GM12865 (cell line): ENCODE results near the gene BCKDHB.

ENCODE experiments used
- DNase-seq: peaks from one replicate; pipeline ENCODE4 v3.0.0; 2010; ENCODE audit warnings: low read depth
- H3K4me3 ChIP-seq: 2 replicates; pipeline ENCODE4 v1.5.1; 2011; ENCODE audit warnings: mild to moderate bottlenecking, low read depth, low read length, control low read depth
- TF ChIP-seq, protein P1 (sequence below): IDR thresholded peaks from 2 replicates; pipeline ENCODE4 v1.5.1; 2011; ENCODE audit warnings: low read length, control low read depth, low read depth, inconsistent platforms; ENCODE audit not compliant: insufficient read depth; ENCODE audit errors: missing control alignments

BCKDHB gene

DNA sequence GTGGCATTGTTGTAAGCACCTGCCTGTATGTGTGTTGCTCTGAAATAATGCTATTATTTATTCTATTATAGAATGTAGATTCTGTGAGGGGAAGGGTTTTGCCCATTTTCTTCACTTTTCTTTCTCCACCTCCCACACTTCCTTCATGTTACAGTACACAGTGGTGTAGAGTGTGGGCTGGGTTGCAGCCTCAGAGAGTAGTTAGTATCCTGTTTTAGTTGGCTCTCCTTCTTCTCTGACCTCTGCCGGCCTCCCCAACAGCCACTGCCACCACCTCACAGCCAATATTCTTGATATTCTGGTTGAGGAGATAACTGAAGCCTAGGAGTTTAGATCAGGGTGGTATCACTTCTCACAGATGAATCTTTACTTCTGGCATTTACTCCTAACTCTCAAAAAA, 143.4 kb downstream of the BCKDHB start:
- H3K4me3 ChIP-seq, result no peak overlapping the region
- TF ChIP-seq, protein P1, sequence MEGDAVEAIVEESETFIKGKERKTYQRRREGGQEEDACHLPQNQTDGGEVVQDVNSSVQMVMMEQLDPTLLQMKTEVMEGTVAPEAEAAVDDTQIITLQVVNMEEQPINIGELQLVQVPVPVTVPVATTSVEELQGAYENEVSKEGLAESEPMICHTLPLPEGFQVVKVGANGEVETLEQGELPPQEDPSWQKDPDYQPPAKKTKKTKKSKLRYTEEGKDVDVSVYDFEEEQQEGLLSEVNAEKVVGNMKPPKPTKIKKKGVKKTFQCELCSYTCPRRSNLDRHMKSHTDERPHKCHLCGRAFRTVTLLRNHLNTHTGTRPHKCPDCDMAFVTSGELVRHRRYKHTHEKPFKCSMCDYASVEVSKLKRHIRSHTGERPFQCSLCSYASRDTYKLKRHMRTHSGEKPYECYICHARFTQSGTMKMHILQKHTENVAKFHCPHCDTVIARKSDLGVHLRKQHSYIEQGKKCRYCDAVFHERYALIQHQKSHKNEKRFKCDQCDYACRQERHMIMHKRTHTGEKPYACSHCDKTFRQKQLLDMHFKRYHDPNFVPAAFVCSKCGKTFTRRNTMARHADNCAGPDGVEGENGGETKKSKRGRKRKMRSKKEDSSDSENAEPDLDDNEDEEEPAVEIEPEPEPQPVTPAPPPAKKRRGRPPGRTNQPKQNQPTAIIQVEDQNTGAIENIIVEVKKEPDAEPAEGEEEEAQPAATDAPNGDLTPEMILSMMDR, result no peak
- DNase-seq, result no peak

DNA sequence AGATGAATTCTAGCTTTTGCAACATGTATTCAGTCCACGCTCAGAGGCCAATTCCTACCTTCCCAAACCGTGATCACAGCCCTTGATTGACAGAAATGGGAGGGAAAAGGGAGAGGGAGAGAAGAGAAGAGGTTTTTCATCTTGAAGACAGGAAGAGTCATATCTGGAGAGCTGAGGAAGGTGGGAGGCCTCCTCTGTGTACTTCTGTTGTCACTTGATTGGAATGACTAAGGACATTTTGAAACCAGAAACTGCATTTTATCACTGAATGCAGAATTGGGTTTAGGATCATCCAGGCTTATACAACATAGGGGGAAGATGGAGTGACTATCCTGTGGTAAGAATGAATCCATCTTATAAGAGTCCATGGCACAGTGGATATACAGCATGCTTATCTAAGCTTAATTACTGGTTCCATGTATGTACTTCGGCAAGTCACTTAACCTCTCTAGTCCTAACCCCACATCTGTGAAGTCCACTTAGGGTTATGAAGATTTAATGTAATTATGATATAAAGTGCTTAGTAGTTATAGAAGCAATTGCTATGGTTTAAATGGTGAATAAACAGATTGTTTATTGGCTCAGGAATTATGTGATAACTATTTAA, 144.0 kb downstream of the BCKDHB start:
- no peak overlapping the region for H3K4me3 ChIP-seq
- DNase-seq, result no peak
- TF ChIP-seq, protein P1, result no peak

DNA sequence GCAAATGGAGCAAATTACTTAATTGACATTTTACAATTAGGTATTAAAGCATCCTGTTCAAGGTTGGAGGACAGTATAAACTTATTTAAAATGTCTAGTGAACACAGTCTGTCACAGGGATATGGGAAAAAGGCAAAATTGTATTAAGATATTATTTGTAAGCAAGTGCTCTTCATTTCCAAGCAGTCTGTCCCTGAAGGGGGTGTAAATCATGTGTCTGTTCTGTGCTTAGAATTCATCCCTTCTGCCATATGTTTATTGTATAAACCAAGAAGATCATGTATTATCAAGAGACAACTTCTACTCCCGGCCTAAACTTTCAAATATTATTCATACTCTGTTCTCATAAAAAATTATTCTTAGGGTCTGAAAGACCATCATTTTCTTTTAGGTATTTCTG, 144.8 kb downstream of the BCKDHB start:
- DNase-seq, result no peak
- no peak overlapping the region for H3K4me3 ChIP-seq
- TF ChIP-seq, protein P1, result no peak

DNA sequence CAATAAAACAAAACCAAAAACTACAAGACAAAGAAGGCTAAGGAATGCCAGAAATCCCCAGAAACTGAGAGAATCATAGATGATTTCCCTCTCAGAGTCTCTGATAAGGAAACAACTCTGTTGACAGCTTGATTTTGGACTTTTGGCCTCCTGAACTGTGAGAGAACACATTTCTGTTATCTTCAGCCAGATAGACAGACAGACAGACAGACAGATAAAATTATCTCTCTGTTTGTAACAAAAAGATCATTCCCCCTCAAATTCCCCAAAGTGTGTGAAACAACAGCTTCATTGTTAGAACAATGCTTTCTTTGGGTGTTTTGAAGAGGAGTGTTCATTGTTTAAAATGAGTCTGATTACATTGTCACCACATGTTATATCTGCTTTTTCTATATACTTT, 148.2 kb downstream of the BCKDHB start:
- H3K4me3 ChIP-seq, result no peak overlapping the region
- TF ChIP-seq, protein P1, result no peak
- DNase-seq, result no peak

DNA sequence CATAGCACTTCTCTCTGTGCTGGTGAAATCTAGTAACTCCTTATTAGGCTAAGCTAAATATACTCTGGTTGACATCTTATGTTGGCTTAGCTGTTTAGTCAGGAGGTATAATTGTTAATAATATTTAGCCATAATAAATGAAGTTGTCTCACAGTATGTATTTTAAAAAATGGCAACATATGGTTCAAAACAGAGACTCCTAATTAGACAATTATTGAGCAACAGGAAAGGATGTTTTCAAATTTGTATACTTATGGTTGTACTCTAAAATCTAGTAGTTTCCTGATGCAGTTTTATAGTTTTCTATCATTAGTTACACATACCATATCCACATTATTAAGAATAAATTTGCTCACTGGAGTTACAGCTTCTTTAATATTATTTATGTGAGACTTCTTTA, 150.2 kb downstream of the BCKDHB start:
- no peak overlapping the region for H3K4me3 ChIP-seq
- no peak for DNase-seq
- TF ChIP-seq, protein P1, result no peak

DNA sequence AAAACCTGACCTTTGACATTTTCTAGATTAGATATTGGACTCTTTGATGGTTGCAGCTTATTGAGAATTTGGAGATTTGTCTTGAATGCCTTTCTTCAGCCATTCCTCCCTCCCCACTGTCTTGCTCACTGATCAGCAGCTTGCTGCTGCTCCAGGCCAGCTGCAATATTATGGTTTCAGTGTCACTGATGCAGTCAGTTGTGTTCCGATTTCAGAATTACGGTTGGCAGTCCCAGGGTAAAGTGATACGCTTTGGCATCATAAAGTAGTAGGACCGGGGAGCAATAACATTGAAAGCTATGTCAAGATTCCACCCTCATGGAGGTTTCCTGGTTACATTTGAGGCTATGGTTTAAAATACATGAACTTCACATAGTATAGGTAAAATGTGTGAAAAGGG, 152.6 kb downstream of the BCKDHB start:
- TF ChIP-seq, protein P1, result no peak

DNA sequence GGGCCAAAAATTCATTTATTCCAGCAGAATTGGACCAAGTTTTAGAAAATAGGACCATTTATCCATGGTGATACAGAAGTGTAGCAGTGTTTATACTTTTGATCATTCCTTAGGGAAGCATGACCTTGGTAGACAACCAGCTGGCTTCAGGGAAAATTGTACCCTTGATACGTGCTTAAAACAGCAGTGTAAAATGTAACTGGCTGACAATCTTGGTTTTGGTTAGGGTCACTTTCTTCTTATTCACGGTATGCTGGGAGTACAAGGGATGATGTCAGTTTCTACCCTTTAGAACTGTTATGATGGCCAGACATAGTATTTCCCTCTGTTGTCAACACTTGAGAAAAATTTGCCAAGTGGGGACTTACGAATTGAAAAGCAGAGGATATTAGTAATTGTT, 157.1 kb downstream of the BCKDHB start:
- H3K4me3 ChIP-seq, result no peak overlapping the region
- TF ChIP-seq, protein P1, result no peak
- DNase-seq, result no peak

More for the DNA sequence above, 152.6 kb downstream of the BCKDHB start:
- no peak for DNase-seq
- no peak overlapping the region for H3K4me3 ChIP-seq
